ENCODE measurements around the gene ACSBG1.

- TF ChIP-seq POLR2A (IDR thresholded peaks at IDR 0.05; ENCODE audit: low read depth, low read length) (no peak), CEBPB (IDR thresholded peaks at IDR 0.05; ENCODE audit: borderline replicate concordance in 1 of 2, low read depth in 2 of 2, low read length in 2 of 2) (no peak), EZH2 (IDR thresholded peaks at IDR 0.05; ENCODE audit: borderline replicate concordance, control insufficient read depth, low read depth, low read length) (no peak), PBX3 (IDR thresholded peaks at IDR 0.05; ENCODE audit: insufficient replicate concordance, low read depth, low read length) (no peak)
These were observed 78.9 kb downstream of the ACSBG1 start for GRCh38 chr15:78155355-78155939.

Measured in GM12878 (cell line).